Activated CD4-positive, alpha-beta T cell treated with anti-CD3 and anti-CD28 coated beads, Interleukin-10, Interleukin-2, amounts not matched to agents 100 ng/mL and 50 ng/mL, durations not matched to agents 16 hours and 8 hours (primary cell): ENCODE data around the gene ZNF324.
A peak's percentile ranks its signal among the peaks of the same experiment; 100 is the strongest.
"Not testable (repeated sequence)": the region's sequence is repeated elsewhere in the genome, so short reads cannot be mapped to it uniquely, and the experiment has no call there.

Source experiments
- DNase-seq: peaks from one replicate; pipeline ENCODE4 v3.0.0-alpha.2; 2020

The ZNF324 gene

DNA sequence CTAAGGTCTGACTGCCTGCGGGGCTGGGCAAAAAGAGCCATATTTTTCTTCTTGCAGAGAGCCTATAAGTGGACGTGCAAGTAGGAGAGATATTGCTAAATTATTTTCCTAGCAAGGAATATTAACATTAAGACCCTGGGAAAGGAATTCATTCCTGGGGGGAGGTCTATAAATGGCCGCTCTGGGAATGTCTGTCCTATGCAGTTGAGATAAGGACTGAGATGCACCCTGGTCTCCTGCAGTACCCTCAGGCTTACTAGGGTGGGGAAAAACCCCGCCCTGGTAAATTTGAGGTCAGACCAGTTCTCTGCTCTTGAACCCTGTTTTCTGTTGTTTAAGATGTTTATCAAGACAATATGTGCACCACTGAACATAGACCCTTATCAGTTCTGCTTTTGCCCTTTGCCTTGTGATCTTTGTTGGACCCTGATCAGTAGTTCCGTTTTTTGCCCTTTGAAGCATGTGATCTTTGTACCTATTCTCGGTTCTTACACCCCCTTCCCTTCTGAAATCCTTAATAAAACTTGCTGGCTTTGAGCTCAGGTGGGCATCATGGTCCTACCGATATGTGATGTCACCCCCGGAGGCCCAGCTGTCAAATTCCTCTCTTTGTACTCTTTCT, 40.8 kb downstream of the ZNF324 start:
- not testable (repeated sequence) for DNase-seq

DNA sequence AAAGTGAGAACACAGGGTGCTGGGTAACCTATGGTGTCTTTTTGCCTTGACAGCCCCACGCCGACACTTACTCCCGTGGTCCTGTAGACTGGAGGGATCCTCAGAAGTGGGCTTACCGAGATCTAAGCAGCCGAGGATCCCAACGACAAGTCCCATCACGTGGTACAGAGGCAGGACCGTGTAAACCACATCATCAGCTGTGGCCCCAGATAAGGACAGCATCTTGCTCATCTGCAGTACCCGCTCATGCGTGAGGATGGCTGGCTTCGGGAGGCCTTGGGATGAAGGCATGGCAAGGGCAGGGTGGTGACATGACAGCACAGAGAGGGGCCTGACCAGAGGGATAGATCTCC, 42.8 kb downstream of the ZNF324 start:
- no peak for DNase-seq

DNA sequence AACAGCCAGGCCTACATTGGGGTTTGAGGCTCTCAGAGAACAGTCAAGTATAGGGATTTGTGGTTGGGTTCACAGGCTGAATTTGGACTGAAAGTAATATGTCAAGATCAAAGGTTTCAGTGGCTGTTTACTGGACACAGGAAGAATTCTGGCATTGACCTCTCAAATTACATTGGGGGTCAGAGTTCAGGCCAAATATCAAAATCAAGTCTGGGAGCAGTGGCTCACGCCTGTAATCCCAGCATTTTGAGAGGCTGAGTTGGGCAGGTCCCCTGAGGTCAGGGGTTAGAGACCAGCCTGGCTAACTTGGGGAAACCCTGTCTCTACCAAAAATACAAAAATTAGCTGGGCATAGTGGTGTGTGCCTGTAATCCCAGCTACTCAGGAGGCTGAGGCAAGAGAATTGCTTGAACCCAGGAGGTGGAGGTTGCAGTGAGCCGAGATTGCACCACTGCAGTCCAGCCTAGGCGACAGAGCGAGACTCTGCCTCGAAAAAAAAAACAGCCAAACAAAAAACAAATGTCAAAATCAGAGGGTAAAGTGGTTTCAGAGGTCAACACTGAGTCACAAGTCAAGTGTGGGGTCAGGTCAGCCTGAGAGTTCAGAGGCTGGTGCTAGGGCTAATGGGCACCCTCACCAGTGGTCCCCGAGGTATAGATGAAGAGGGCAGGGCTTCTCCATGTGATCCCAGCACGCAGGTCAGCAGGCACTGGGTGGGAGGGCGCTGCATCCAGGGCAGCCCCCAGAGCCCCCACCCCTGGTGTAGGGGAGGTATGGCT, 43.4 kb downstream of the ZNF324 start:
- no peak for DNase-seq

DNA sequence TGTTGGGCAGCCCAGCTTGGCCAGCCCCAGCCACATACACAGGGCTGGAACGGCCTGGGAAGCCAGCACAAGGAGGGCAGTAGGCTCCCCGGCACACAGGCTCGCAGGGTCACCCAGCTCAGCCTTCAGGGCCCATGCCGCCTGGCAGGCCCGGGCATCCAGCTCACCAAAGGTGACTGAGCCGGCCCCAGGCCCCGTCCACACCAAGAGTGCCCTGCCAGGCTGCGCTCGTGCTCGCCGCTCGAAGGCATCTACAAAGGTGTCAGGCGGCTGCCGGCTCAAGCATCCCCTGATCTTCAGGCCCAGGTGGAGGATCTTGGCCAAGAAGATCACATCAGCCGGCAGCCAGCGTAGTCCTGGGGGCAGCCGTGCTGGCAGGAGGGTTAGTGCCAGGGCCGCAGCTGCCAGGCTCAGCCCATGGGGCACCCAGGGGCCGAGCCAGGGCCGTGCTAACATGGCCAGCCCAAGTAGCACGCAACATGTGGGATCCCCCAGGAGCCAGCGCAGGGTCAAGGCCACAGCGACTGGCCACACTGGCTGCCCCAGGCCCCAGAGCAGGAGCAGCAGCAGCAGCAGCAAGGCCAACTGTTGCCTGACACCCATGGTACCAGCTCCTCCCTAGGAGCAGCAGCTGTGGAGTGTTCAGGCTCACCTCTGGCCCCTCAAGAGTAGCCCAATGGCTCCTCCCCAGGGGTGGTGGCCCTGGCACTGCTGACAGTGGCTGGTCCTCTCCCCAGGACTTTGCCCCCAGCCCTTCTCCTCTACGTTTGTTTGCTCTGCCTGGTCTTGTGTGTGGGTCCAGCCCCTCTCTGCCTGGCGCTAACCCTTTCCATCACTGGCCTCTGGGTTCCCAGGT, 44.7 kb downstream of the ZNF324 start, which contains the start of gene SLC27A5:
Gene SLC27A5 (minus strand): TSS at position 640 of the 856 bp plus-strand sequence. CDS start 37 bp downstream, at position 603.
- DNase-seq: no peak

- no peak for DNase-seq
Observed at GRCh38 chr19:58513213-58513693, 46.4 kb downstream of the ZNF324 start.

DNA sequence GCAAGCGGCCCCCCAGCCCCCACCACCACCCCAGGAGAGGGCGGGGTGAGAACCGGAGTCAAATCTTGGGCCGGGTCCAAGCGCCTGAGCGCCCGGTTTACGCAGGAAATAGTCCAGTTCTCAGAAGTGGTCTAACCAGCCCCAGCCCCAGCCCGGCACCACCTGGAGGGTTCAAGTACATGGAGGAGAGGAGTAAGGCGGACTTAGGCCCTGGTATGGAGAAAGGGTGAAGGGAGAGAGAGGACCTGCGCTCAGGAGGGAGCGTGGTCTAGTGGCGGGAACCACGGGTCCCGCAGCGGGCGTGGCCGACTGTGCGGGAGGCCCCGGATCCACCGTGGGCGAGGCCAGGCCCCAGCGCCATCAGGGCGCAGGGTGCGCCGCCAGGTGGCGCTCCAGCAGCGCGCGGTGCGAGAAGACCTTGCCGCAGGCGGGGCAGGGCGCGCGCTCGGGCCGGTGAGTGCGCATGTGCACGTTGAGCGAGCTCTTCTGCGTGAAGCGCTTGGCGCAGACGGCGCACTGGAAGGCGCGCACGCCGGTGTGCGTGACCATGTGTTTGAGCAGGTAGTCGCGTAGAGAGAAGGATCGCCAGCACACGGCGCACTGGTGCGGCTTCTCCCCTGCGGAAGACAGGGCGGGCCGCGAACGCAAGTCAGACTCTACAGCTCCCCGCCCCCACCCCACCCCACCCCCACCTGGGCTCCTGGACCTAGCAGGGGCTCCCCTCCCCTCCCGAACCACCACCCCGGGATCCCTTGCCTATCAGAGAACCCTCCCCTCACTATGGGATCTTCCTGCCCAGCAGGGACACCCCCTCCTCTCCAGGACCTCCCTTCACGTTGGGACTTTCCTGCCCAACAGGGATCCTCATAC, 47.0 kb downstream of the ZNF324 start:
- DNase-seq: peak; percentile 98

- no peak for DNase-seq
Observed at GRCh38 chr19:58514564-58515022, 47.7 kb downstream of the ZNF324 start.

- DNase-seq: no peak
Observed at GRCh38 chr19:58515259-58515658, 48.4 kb downstream of the ZNF324 start.

- DNase-seq: no peak
Observed at GRCh38 chr19:58516246-58516836, 49.5 kb downstream of the ZNF324 start.

GRCh38 chr19:58516964-58517833, 50.3 kb downstream of the ZNF324 start:
- no peak for DNase-seq

GRCh38 chr19:58518256-58519086, 51.6 kb downstream of the ZNF324 start:
- DNase-seq: peak; percentile 46

DNA sequence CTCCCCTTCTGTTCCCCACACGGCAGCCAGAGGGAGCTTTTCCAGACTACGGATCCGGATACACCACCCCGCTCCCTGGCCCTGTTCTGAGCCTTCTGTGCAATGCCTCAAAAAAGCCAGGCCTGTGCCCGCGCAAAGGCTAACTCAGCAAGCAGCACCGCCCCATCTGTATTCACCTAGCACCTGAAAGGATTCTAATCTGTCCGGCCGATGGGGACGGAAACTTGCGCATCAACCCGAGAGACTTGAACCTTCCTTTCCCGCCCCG, 52.1 kb downstream of the ZNF324 start:
- DNase-seq: peak; percentile 66

- peak; percentile 97 for DNase-seq
Observed at GRCh38 chr19:58519355-58520256, 52.7 kb downstream of the ZNF324 start, which contains the start of gene ZBTB45. Gene ZBTB45, minus strand, starts transcription at chr19:58519810. Its CDS starts 2,137 bp downstream, at chr19:58517673.

DNA sequence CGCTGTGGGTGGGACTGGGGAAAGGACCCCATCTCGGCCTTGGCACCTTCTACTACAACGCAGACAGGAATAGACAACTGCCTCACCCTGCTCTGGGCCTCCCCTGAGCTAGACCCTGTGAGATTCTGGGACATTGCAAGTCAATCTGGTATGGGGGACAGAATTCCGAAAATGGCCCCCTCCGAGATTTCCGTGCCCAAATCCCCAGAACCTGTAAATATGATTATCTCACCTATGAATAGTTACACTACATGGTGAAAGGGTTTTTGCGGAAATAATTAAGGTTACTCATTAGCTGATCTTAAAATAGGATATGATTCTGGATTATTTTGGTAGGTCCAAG, 53.3 kb downstream of the ZNF324 start:
- DNase-seq: no peak

GRCh38 chr19:58521651-58522050, 54.8 kb downstream of the ZNF324 start:
- DNase-seq: no peak

DNA sequence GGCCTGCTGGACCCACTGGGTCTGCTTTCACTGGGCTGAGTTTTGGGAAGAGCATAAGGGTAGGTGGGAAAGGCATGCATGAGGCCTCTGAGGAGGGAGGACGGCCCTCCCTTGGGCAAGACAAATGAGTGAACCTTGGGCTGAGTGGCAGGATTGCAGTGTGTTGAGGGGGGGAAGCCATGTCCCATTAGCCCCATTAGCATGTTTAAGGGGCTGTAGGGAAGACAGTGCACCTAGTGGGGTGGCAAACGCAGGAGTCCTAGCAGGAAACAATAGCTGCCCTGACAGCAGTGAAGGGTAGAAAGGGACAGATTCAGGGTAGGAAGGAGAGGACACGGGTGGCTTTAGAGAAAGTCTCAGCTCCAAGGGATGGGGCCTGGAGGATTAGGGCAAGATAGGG, 55.8 kb downstream of the ZNF324 start:
- DNase-seq: no peak
